WERI-Rb-1 (cell line): ENCODE data around the gene NEK1.

Experiments used
- DNase-seq: peaks from one replicate; pipeline ENCODE4 v3.0.0-alpha.2; 2020
- H3K27ac ChIP-seq: fragments of 250-450 bp; sonication (Bioruptor Pico); 2 replicates; pipeline ENCODE4 v1.5.1; 2020; ENCODE audit warnings: mild to moderate bottlenecking, moderate library complexity
- H3K27me3 ChIP-seq: fragments of 250-450 bp; sonication (Bioruptor Pico); 2 replicates; pipeline ENCODE4 v1.5.1; 2021; ENCODE audit warnings: mild to moderate bottlenecking, low read depth, moderate library complexity; ENCODE audit not compliant: insufficient read depth, severe bottlenecking
- H3K36me3 ChIP-seq: fragments of 250-450 bp; sonication (Bioruptor Pico); 2 replicates; pipeline ENCODE4 v1.5.1; 2020; ENCODE audit warnings: mild to moderate bottlenecking, moderate library complexity
- H3K4me3 ChIP-seq: 2 replicates; pipeline ENCODE4 v1.5.1; 2011; ENCODE audit warnings: low read depth, mild to moderate bottlenecking, control low read depth, low read length
- H3K9me3 ChIP-seq: fragments of 250-450 bp; sonication (Bioruptor Pico); 2 replicates; pipeline ENCODE4 v1.5.1; 2021; ENCODE audit warnings: mild to moderate bottlenecking, moderate library complexity; ENCODE audit not compliant: severe bottlenecking
- TF ChIP-seq, protein P1 (sequence below): IDR thresholded peaks from 2 replicates; pipeline ENCODE4 v1.5.1; 2011; ENCODE audit warnings: low read depth, mild to moderate bottlenecking, control low read depth, inconsistent platforms, low read length

Gene NEK1

DNA sequence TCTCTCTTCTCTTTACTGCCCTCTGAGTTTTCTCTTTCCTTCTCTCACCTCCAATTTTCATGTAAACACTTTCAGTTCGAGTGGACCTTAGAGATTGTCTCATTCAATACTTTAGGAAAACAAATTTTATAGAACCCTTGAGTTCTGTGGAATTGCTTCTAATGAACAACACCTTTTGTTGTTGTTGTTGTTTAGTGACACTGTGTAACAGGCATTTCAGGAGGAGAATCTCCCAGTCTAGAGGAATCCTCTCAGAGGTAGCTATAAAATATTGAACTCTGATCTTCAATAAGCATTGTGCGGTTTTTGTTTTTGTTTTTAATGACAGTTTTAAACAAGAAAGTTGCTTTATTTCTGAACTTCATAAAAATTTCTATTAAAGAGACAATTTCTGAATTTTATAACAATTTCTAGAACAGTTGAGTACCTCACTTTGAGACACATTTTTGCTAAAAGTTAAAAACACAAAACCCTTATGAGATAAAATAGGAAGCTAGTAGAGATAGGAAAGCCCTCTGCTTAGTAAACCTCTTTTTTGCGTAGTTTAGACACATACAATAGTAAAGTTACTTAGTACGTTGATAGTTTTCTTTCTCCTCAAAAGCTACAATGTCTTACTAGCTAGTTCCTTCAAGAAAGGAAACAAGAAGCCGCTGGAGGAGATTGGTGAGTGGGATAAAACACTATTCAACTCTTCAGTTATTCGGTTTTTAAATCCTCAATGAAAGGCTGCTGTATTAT lies 46.8 kb upstream of the NEK1 start:
- H3K27me3 ChIP-seq = no peaks in the 10 kb centered on the region
- DNase-seq = no peak
- H3K9me3 ChIP-seq = no peaks in the 10 kb centered on the region
- peak overlapping the region; percentile 77 for H3K27ac ChIP-seq
- TF ChIP-seq, protein P1, sequence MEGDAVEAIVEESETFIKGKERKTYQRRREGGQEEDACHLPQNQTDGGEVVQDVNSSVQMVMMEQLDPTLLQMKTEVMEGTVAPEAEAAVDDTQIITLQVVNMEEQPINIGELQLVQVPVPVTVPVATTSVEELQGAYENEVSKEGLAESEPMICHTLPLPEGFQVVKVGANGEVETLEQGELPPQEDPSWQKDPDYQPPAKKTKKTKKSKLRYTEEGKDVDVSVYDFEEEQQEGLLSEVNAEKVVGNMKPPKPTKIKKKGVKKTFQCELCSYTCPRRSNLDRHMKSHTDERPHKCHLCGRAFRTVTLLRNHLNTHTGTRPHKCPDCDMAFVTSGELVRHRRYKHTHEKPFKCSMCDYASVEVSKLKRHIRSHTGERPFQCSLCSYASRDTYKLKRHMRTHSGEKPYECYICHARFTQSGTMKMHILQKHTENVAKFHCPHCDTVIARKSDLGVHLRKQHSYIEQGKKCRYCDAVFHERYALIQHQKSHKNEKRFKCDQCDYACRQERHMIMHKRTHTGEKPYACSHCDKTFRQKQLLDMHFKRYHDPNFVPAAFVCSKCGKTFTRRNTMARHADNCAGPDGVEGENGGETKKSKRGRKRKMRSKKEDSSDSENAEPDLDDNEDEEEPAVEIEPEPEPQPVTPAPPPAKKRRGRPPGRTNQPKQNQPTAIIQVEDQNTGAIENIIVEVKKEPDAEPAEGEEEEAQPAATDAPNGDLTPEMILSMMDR = no peak
- H3K4me3 ChIP-seq = no peak overlapping the region
- H3K36me3 ChIP-seq = no peaks in the 10 kb centered on the region

- H3K36me3 ChIP-seq = no peaks in the 10 kb centered on the region
- TF ChIP-seq, protein P1 = no peak
- no peak overlapping the region for H3K27ac ChIP-seq
- no peaks in the 10 kb centered on the region for H3K27me3 ChIP-seq
- H3K4me3 ChIP-seq = no peak overlapping the region
- DNase-seq = no peak
- H3K9me3 ChIP-seq = no peaks in the 10 kb centered on the region
Observed at GRCh38 chr4:169658196-169658595, 45.8 kb upstream of the NEK1 start.

GRCh38 chr4:169657470-169658107 lies 45.2 kb upstream of the NEK1 start:
- Histone ChIP-seq H3K4me3 (no peak overlapping the region), H3K27ac (no peak overlapping the region), H3K36me3 (no peaks in the 10 kb centered on the region), H3K9me3 (no peaks in the 10 kb centered on the region), H3K27me3 (no peaks in the 10 kb centered on the region)
- TF ChIP-seq, protein P1 = no peak
- no peak for DNase-seq

GRCh38 chr4:169655401-169655800 lies 43.0 kb upstream of the NEK1 start:
- H3K36me3 ChIP-seq = no peaks in the 10 kb centered on the region
- no peak for DNase-seq
- no peak overlapping the region for H3K4me3 ChIP-seq
- TF ChIP-seq, protein P1 = no peak
- H3K9me3 ChIP-seq = no peaks in the 10 kb centered on the region
- no peaks in the 10 kb centered on the region for H3K27me3 ChIP-seq
- H3K27ac ChIP-seq = no peak overlapping the region

DNA sequence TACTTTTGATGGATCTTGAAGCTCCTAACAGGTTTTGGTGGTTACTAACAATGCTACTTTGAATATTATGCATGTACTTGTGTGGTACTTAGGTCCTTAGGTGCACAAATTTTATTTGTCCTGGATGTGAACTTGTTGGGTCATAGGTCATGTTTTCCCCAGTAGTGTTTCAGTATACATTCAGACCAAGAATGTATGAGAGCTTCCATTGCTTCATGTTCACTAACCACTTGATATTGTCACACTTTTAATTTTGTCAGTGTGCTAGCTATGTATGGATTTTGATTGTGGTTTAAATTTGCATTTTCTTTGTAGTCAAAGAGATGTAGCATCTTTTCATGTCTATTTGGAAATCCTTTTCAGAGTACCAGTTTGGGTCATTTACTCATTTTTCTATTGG lies 40.2 kb upstream of the NEK1 start:
- no peak for DNase-seq
- Histone ChIP-seq H3K36me3 (no peaks in the 10 kb centered on the region), H3K9me3 (no peaks in the 10 kb centered on the region), H3K4me3 (no peak overlapping the region), H3K27ac (no peak overlapping the region), H3K27me3 (no peaks in the 10 kb centered on the region)
- TF ChIP-seq, protein P1 = no peak
